ENCODE data around the gene KCNC1. TPM values are rescaled to one million over a fixed set of nuclear protein-coding genes. Genes with fewer than 3 reads are reported as not detected.

Gene KCNC1
- total RNA-seq, 4 donors from 2014 or later = 0.14 TPM; not detected in 3

DNA sequence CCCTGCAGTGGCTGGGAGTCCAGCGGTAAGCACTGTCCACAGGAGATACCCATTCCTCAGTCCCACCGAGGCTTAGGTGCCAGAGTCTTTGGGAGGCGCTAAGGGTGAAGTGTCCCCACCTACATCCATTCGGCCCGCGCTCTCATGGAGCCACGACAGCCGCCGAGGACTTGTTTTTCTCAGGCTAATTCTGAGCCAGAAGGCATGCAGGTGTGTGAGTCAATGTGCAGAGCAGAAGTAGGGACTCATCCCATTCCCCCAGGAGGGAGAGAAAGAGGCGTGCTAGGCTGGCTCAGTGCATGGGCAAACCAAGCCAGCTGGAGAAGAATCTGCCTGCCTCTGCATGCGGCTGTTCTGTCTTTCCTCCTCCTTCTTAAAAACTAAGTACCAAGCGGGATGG lies 46.6 kb downstream of the KCNC1 start:
- in situ Hi-C loops (cut with MboI; ENCODE audit: low pct_ligation_motif_present in 1 of 4, low pct_unique_long_range_greater_than_20kb in 1 of 4, low sequenced_read_pairs in 3 of 4) (no loop called here), intact Hi-C loops (cut with DNase I; ENCODE audit: low total_unique reads) (no loop called here)
- Histone ChIP-seq H3K4me3 (no peak overlapping the region), H3K4me1 (no peaks in the 10 kb centered on the region), H3K27ac (no peak overlapping the region), H3K9me3 (no peaks in the 10 kb centered on the region), H3K27me3 (no peaks in the 10 kb centered on the region), H3K36me3 (no peaks in the 10 kb centered on the region)
- WGBS, 2 donors (ENCODE audit: low coverage in 1 of 2) = 93% methylated on average over 12 of the region's 12 CpGs; no CpG with 5 or more reads in 1 of the 2 donors
- DNase-seq = no peak
- TF ChIP-seq, protein P1, sequence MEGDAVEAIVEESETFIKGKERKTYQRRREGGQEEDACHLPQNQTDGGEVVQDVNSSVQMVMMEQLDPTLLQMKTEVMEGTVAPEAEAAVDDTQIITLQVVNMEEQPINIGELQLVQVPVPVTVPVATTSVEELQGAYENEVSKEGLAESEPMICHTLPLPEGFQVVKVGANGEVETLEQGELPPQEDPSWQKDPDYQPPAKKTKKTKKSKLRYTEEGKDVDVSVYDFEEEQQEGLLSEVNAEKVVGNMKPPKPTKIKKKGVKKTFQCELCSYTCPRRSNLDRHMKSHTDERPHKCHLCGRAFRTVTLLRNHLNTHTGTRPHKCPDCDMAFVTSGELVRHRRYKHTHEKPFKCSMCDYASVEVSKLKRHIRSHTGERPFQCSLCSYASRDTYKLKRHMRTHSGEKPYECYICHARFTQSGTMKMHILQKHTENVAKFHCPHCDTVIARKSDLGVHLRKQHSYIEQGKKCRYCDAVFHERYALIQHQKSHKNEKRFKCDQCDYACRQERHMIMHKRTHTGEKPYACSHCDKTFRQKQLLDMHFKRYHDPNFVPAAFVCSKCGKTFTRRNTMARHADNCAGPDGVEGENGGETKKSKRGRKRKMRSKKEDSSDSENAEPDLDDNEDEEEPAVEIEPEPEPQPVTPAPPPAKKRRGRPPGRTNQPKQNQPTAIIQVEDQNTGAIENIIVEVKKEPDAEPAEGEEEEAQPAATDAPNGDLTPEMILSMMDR (IDR thresholded peaks at IDR 0.05) = no peak
- TF ChIP-seq POLR2A (IDR thresholded peaks at IDR 0.05) (no peak), POLR2AphosphoS5 (IDR thresholded peaks at IDR 0.05) (no peak), EP300 (IDR thresholded peaks at IDR 0.05; ENCODE audit: low read depth) (no peak)

DNA sequence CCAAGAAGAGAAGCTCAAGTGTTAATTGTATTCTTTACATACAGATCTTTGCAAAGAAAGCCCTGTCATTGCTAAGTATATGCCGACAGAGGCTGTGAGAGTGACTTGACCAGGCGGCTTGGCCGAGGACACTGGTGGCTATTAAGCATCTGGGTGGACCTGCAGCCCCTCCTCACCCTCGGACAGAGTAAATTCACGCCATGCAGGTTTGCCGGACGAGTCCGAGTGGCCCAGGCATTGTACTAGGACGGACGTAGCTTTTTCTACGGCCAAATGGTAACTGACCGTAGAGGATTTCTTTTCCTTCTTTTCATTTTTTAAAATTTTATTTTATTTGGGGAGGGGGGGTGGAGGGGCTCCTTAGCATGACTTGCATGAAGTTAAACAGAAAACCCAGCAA lies 47.0 kb downstream of the KCNC1 start:
- H3K27me3 ChIP-seq = no peaks in the 10 kb centered on the region
- in situ Hi-C loops (cut with MboI; ENCODE audit: low pct_ligation_motif_present in 1 of 4, low pct_unique_long_range_greater_than_20kb in 1 of 4, low sequenced_read_pairs in 3 of 4) (no loop called here), intact Hi-C loops (cut with DNase I; ENCODE audit: low total_unique reads) (no loop called here)
- no peak overlapping the region for H3K27ac ChIP-seq
- no peaks in the 10 kb centered on the region for H3K9me3 ChIP-seq
- TF ChIP-seq POLR2AphosphoS5 (IDR thresholded peaks at IDR 0.05) (no peak), POLR2A (IDR thresholded peaks at IDR 0.05) (no peak), EP300 (IDR thresholded peaks at IDR 0.05; ENCODE audit: low read depth) (no peak)
- TF ChIP-seq, protein P1 (IDR thresholded peaks at IDR 0.05) = no peak
- no peak for DNase-seq
- no peak overlapping the region for H3K4me3 ChIP-seq
- no peaks in the 10 kb centered on the region for H3K4me1 ChIP-seq
- 82 to 89% methylated on average over 7 to 12 of the region's 12 CpGs for WGBS, 2 donors (ENCODE audit: low coverage in 1 of 2)
- H3K36me3 ChIP-seq = no peaks in the 10 kb centered on the region

DNA sequence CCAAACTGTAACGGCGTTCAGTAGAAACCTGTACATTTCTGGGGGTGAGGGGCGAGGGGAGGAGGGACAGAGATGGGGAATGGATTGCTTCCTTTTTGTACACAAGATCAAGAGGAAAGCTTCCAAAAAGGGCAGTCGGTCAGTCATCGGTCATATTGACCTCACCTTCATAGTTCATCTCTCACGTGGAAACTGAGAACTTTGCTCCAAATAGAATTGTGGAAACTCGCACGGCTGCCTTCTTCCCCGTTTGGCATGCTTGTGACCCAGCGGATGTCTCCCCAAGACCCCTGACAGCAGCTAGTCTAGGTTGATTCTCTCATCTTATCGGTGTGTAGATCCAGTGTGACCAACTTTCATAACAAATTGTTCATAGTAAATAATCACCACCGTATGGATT lies 47.6 kb downstream of the KCNC1 start:
- 86 to 88% methylated on average over 4 to 12 of the region's 12 CpGs for WGBS, 2 donors (ENCODE audit: low coverage in 1 of 2)

DNA sequence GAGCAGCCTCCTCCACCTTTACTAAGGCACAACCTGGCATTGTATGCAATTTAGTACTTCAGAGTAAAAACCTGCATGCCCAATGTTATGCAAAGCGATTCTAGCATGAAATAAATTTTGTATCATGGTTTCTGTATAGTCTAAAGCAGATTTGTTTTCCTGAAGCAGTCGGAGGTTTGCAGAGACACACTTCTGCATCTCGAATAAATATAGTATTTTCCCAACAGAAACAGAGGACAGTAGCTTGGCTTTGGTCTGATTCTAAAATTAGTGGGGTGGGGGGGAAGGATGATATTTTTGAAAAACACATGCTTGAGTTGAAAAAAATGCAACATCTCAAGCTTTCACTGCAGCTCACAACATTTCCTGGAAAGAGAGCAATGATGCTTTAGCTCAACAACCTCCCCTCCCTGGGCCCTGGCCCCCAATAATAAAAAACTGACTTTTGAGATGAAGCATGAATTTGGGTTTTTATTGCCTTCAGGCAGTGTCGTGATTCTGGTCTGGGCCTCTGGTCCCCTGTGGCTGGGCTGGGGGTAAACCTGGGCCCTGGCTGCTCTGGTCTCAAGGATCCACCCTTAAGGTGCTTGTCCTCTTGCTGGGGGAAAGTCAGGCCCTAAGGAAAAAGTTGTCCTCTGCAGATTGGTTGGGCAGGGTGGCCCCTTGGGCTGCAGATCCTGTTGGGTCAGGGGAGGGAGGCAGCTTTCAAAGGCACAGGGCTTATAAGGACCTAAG lies 48.2 kb downstream of the KCNC1 start:
- Histone ChIP-seq H3K4me3 (no peak overlapping the region), H3K27ac (no peak overlapping the region), H3K9me3 (no peaks in the 10 kb centered on the region), H3K27me3 (no peaks in the 10 kb centered on the region), H3K4me1 (no peaks in the 10 kb centered on the region), H3K36me3 (no peaks in the 10 kb centered on the region)
- TF ChIP-seq, protein P1 (IDR thresholded peaks at IDR 0.05) = no peak
- no peak for TF ChIP-seq POLR2AphosphoS5 (IDR thresholded peaks at IDR 0.05)
- no peak for TF ChIP-seq EP300 (IDR thresholded peaks at IDR 0.05; ENCODE audit: low read depth)
- no peak for TF ChIP-seq POLR2A (IDR thresholded peaks at IDR 0.05)
- DNase-seq = no peak
- in situ Hi-C loops (cut with MboI; ENCODE audit: low pct_ligation_motif_present in 1 of 4, low pct_unique_long_range_greater_than_20kb in 1 of 4, low sequenced_read_pairs in 3 of 4) (no loop called here), intact Hi-C loops (cut with DNase I; ENCODE audit: low total_unique reads) (no loop called here)
- 62 to 79% methylated on average over 3 to 4 of the region's 4 CpGs for WGBS, 2 donors (ENCODE audit: low coverage in 1 of 2)

More for the DNA sequence above, 47.6 kb downstream of the KCNC1 start:
- intact Hi-C loops (cut with DNase I; ENCODE audit: low total_unique reads) (no loop called here), in situ Hi-C loops (cut with MboI; ENCODE audit: low pct_ligation_motif_present in 1 of 4, low pct_unique_long_range_greater_than_20kb in 1 of 4, low sequenced_read_pairs in 3 of 4) (no loop called here)
- no peaks in the 10 kb centered on the region for H3K4me1 ChIP-seq
- TF ChIP-seq EP300 (IDR thresholded peaks at IDR 0.05; ENCODE audit: low read depth) (no peak), POLR2A (IDR thresholded peaks at IDR 0.05) (no peak), POLR2AphosphoS5 (IDR thresholded peaks at IDR 0.05) (no peak)
- TF ChIP-seq, protein P1 (IDR thresholded peaks at IDR 0.05) = no peak
- H3K9me3 ChIP-seq = no peaks in the 10 kb centered on the region
- H3K27me3 ChIP-seq = no peaks in the 10 kb centered on the region
- H3K36me3 ChIP-seq = no peaks in the 10 kb centered on the region
- no peak overlapping the region for H3K27ac ChIP-seq
- DNase-seq = no peak
- no peak overlapping the region for H3K4me3 ChIP-seq
